Endothelial cell of umbilical vein (primary cell): ENCODE data around the gene POU2F3. TPM values are rescaled to one million over a fixed set of nuclear protein-coding genes. Genes with fewer than 3 reads are reported as not detected.

Experiments
- BruUV-seq: library from RNA; stranded (reverse); fragments of 400-500 nt; replicated peaks from 2 replicates; lab custom pipeline; 2021; lab: Mats Ljungman, UMichigan
- CTCF ChIA-PET: fragments of 300-600, 350-600 bp; sonication (Branson Sonifier 250); formaldehyde crosslinking; loops from one replicate; lab custom pipeline; 2021; ENCODE audit warnings: antibody characterized with exemption, inconsistent platforms; lab: Charles Lee
- POLR2A ChIA-PET: fragments of 300-600, 350-600 bp; sonication (Branson Sonifier 250); formaldehyde crosslinking; loops from one replicate; lab custom pipeline; 2021; ENCODE audit warnings: antibody characterized with exemption, inconsistent platforms; lab: Charles Lee
- DNase-seq: peaks from one replicate; pipeline ENCODE4 v3.0.0-alpha.2; 2011; ENCODE audit warnings: low read depth, low spot score
- FAIRE-seq: peaks from 2 replicates; lab custom pipeline; 2011; peaks lifted over from hg19 to GRCh38; lab: Jason Lieb, UNC
- H2AFZ ChIP-seq: 2 replicates; pipeline ENCODE4 v1.6.0; 2012; ENCODE audit warnings: low read depth, low read length, control low read depth, inconsistent platforms
- H3K27ac ChIP-seq: 2 replicates; pipeline ENCODE4 v1.5.1; 2011; ENCODE audit warnings: low read depth, mild to moderate bottlenecking, control low read depth, low read length, moderate library complexity; ENCODE audit not compliant: insufficient read depth
- H3K27me3 ChIP-seq, 2 experiments: 2 replicates each; pipeline versions ENCODE4 v1.6.0 to v1.6.1; 2011; ENCODE audit warnings: low read length in 2 of 2, mixed read lengths in 1 of 2; ENCODE audit not compliant: control insufficient read depth in 2 of 2, insufficient read depth in 2 of 2
- H3K36me3 ChIP-seq, 2 experiments: 2 replicates in 1 of 2; 3 replicates in 1 of 2; pipeline ENCODE4 v1.5.1; 2011; ENCODE audit warnings: low read length in 2 of 2, mild to moderate bottlenecking in 1 of 2, moderate library complexity in 1 of 2; ENCODE audit not compliant: control insufficient read depth in 2 of 2, insufficient read depth in 2 of 2; ENCODE audit errors: extremely low read depth in 1 of 2
- H3K4me1 ChIP-seq: 3 replicates; pipeline ENCODE4 v1.5.1; 2011; ENCODE audit warnings: mild to moderate bottlenecking, low read length; ENCODE audit not compliant: control insufficient read depth, insufficient read depth; ENCODE audit errors: extremely low read depth
- H3K4me2 ChIP-seq: 2 replicates; pipeline ENCODE4 v1.6.1; 2011; ENCODE audit warnings: low read length, control low read depth, mixed read lengths; ENCODE audit not compliant: insufficient read depth
- H3K4me3 ChIP-seq, 3 experiments: fragments of 200-600 bp in 1 of 3; sonication (generic), shearing (Covaris generic) in 1 of 3; replicated peaks in 1 of 3; 2 replicates each; pipeline ENCODE4 v1.5.1; 2011 to 2016; ENCODE audit warnings: control low read depth in 3 of 3, low read length in 3 of 3, mild to moderate bottlenecking in 2 of 3, inconsistent platforms in 1 of 3, low read depth in 1 of 3, moderate library complexity in 1 of 3; ENCODE audit not compliant: insufficient read depth in 1 of 3
- H3K79me2 ChIP-seq: 2 replicates; pipeline ENCODE4 v1.6.0; 2012; ENCODE audit warnings: low read length, inconsistent platforms; ENCODE audit not compliant: control insufficient read depth, insufficient read depth
- H3K9ac ChIP-seq: replicated peaks from 2 replicates; pipeline ENCODE3; 2011; ENCODE audit warnings: low read length, control low read depth; ENCODE audit not compliant: insufficient read depth; ENCODE audit errors: extremely low read depth
- H3K9me1 ChIP-seq: replicated peaks from 3 replicates; pipeline ENCODE4 v1.6.0; 2011; ENCODE audit warnings: mild to moderate bottlenecking, low read length; ENCODE audit not compliant: control insufficient read depth, insufficient read depth; ENCODE audit errors: extremely low read depth
- H3K9me3 ChIP-seq: replicated peaks from 2 replicates; pipeline ENCODE4 v1.5.1; 2012; ENCODE audit warnings: low read length, inconsistent platforms; ENCODE audit not compliant: control insufficient read depth, insufficient read depth
- H4K20me1 ChIP-seq: replicated peaks from 2 replicates; pipeline ENCODE3; 2011; ENCODE audit warnings: mild to moderate bottlenecking, low read length; ENCODE audit not compliant: control insufficient read depth, insufficient read depth; ENCODE audit errors: extremely low read depth
- EZH2 ChIP-seq: IDR thresholded peaks from 2 replicates; pipeline ENCODE4 v1.6.1; 2012; ENCODE audit warnings: borderline replicate concordance, low read depth, mild to moderate bottlenecking, moderate library complexity, low read length, inconsistent platforms; ENCODE audit not compliant: severe bottlenecking
- FOS ChIP-seq: IDR thresholded peaks from 2 replicates; pipeline ENCODE4 v1.6.1; 2011; ENCODE audit warnings: mild to moderate bottlenecking, low read length, moderate library complexity, borderline replicate concordance; ENCODE audit not compliant: insufficient read depth
- GATA2 ChIP-seq: IDR thresholded peaks from 2 replicates; pipeline ENCODE4 v1.7.0; 2011; ENCODE audit warnings: low read depth, mild to moderate bottlenecking, moderate library complexity, mixed read lengths, low read length; ENCODE audit not compliant: insufficient read length, insufficient read depth
- JUN ChIP-seq: IDR thresholded peaks from 2 replicates; pipeline ENCODE4 v1.6.1; 2011; ENCODE audit warnings: borderline replicate concordance, low read depth; ENCODE audit not compliant: insufficient read length, insufficient read depth
- POLR2A ChIP-seq: IDR thresholded peaks from 2 replicates; pipeline ENCODE4 v1.6.1; 2012; ENCODE audit warnings: low read depth, mild to moderate bottlenecking, control low read depth, low read length
- dilution Hi-C: fragments of 300-500 bp; cut with MboI; formaldehyde crosslinking; loops from one replicate; pipeline ENCODE4 v1.15.0; 2019; ENCODE audit warnings: low sequenced_read_pairs; ENCODE audit not compliant: extremely low pct_ligation_motif_present
- intact Hi-C: fragments of 100-400 bp; cut with micrococcal nuclease; formaldehyde crosslinking; loops from one replicate; pipeline ENCODE4 v1.10.0; 2022
- polyA plus RNA-seq, 4 experiments: library from polyadenylated mRNA; depleted of rRNA in 3 of 4; stranded (reverse) in 3 of 4; unstranded in 1 of 4; fragments of >200 nt; gene quantifications; 2 replicates each; pipeline versions ENCODE4 v1.2.1 to v1.2.3, GENCODE V29; 2011 to 2012; ENCODE audit warnings: missing spikeins in 1 of 4
- total RNA-seq: library from RNA; stranded (reverse); gene quantifications from 2 replicates; pipeline ENCODE4 v1.2.3, GENCODE V29; 2021
- TF ChIP-seq, protein P1 (sequence below), 2 donors: IDR thresholded peaks; 1 replicate in 1 of 2; 2 replicates in 1 of 2; pipeline ENCODE4 v1.5.1; 2011; ENCODE audit warnings: low read length in 2 of 2, mild to moderate bottlenecking in 2 of 2, moderate library complexity in 2 of 2, control low read depth in 1 of 2, inconsistent platforms in 1 of 2, low read depth in 1 of 2; ENCODE audit not compliant: insufficient read depth in 1 of 2; ENCODE audit errors: extremely low read depth in 1 of 2
- TF ChIP-seq, protein P2 (sequence below): IDR thresholded peaks from 2 replicates; pipeline ENCODE4 v1.6.1; 2011; ENCODE audit not compliant: insufficient read depth, insufficient read length

POU2F3 gene
- total and polyA plus RNA-seq, 2 donors (not counting 3 experiments of a cell fraction or from before 2014, with no cell fraction given) = 0.06 TPM; not detected in 1

DNA sequence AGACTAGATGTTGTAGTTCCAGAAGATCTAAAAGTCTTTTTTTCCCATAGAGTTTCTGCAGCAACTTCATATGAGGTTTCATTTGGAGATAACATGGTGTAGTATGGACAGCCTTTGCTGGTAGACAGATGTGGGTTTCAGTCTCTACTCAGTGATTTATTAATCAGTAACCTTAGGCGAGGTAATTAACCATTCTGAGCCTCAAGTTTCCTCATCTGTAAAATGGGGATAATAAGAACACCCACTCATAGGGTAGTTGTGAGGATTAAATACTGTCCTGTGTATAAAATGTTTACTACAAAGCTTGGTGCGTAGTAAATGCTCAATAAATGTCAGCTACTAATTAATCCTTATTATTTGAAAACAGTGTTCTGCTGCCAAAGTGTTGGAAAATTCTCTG is 16.8 kb downstream of the POU2F3 start:
- POLR2A ChIA-PET = no interaction called here
- peaks cover 16 to 22% of the 10 kb centered on the region in 2 experiments for H3K27me3 ChIP-seq
- H3K36me3 ChIP-seq = no peaks in the 10 kb centered on the region
- H3K27ac ChIP-seq = no peak overlapping the region
- DNase-seq (no peak), FAIRE-seq (no peak)
- H3K79me2 ChIP-seq = no peaks in the 10 kb centered on the region
- BruUV-seq = no TSS peak
- TF ChIP-seq FOS (no peak), POLR2A (no peak), EZH2 (no peak), GATA2 (no peak), JUN (no peak)
- TF ChIP-seq, protein P1, sequence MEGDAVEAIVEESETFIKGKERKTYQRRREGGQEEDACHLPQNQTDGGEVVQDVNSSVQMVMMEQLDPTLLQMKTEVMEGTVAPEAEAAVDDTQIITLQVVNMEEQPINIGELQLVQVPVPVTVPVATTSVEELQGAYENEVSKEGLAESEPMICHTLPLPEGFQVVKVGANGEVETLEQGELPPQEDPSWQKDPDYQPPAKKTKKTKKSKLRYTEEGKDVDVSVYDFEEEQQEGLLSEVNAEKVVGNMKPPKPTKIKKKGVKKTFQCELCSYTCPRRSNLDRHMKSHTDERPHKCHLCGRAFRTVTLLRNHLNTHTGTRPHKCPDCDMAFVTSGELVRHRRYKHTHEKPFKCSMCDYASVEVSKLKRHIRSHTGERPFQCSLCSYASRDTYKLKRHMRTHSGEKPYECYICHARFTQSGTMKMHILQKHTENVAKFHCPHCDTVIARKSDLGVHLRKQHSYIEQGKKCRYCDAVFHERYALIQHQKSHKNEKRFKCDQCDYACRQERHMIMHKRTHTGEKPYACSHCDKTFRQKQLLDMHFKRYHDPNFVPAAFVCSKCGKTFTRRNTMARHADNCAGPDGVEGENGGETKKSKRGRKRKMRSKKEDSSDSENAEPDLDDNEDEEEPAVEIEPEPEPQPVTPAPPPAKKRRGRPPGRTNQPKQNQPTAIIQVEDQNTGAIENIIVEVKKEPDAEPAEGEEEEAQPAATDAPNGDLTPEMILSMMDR (IDR thresholded peaks at IDR 0.05; ENCODE audit: extremely low read depth in 1 of 2, insufficient read depth in 1 of 2, low read depth in 1 of 2, low read length in 2 of 2) = no peak
- TF ChIP-seq, protein P2, sequence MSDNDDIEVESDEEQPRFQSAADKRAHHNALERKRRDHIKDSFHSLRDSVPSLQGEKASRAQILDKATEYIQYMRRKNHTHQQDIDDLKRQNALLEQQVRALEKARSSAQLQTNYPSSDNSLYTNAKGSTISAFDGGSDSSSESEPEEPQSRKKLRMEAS = no peak
- H4K20me1 ChIP-seq = no peaks in the 10 kb centered on the region
- H3K9me3 ChIP-seq = no peaks in the 10 kb centered on the region
- CTCF ChIA-PET = interaction anchor here (3.2 kb wide), 1 partner anchor 46 kb away, joined by 20 read pairs; no protein-coding TSS in a partner anchor
- dilution Hi-C loops = no loop called here
- no peaks in the 10 kb centered on the region for H3K4me1 ChIP-seq
- H3K4me3 ChIP-seq = no peak overlapping the region
- intact Hi-C loops = no loop called here
- H3K9ac ChIP-seq = no peak overlapping the region
- no peaks in the 10 kb centered on the region for H3K9me1 ChIP-seq
- no peak overlapping the region for H3K4me2 ChIP-seq
- no peak overlapping the region for H2AFZ ChIP-seq
